ENCODE measurements around the gene KCNT2. TPM values are rescaled to one million over a fixed set of nuclear protein-coding genes. Genes with fewer than 3 reads are reported as not detected.

KCNT2 gene
- total and polyA plus RNA-seq, 4 donors: 1.7 to 11.2 (median 6.8) TPM

- Histone ChIP-seq H3K9ac (ENCODE audit: low read depth in 1 of 2, low read length in 2 of 2) (no peak overlapping the region), H3K27me3 (ENCODE audit: control insufficient read depth in 4 of 4, insufficient read depth in 4 of 4, low read length in 3 of 4) (no peaks in the 10 kb centered on the region), H3K9me3 (ENCODE audit: control insufficient read depth in 4 of 4, low read length in 3 of 4) (no peaks in the 10 kb centered on the region), H3K36me3 (ENCODE audit: control insufficient read depth in 4 of 4, insufficient read depth in 3 of 4, low read depth in 1 of 4, low read length in 3 of 4) (peaks cover 0 to 5% (median 2%) of the 10 kb centered on the region in 4 donors), H3K27ac (ENCODE audit: low read depth in 1 of 2, low read length in 2 of 2) (no peak overlapping the region), H3K4me1 (ENCODE audit: control insufficient read depth in 4 of 4, insufficient read depth in 4 of 4, low read length in 3 of 4) (no peaks in the 10 kb centered on the region), H3K4me3 (ENCODE audit: low read depth in 1 of 3, low read length in 3 of 3) (no peak overlapping the region)
- DNase-seq (ENCODE audit: low spot score): no peak
- TF ChIP-seq YY1 (IDR thresholded peaks at IDR 0.05): no peak
- TF ChIP-seq, protein P1, sequence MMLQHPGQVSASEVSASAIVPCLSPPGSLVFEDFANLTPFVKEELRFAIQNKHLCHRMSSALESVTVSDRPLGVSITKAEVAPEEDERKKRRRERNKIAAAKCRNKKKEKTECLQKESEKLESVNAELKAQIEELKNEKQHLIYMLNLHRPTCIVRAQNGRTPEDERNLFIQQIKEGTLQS (IDR thresholded peaks at IDR 0.05): no peak
- no peak for TF ChIP-seq GABPA (IDR thresholded peaks at IDR 0.05 in 1 of 2, conservative IDR thresholded peaks at IDR 0.05 in 1 of 2)
- TF ChIP-seq FOXA2 (IDR thresholded peaks at IDR 0.05): no peak
- TF ChIP-seq HNF4G (IDR thresholded peaks at IDR 0.05): no peak
- TF ChIP-seq REST (IDR thresholded peaks at IDR 0.05): no peak
- TF ChIP-seq JUND (IDR thresholded peaks at IDR 0.05): no peak
- TF ChIP-seq SP1 (IDR thresholded peaks at IDR 0.05): no peak
- TF ChIP-seq FOXA1 (IDR thresholded peaks at IDR 0.05): no peak
- TF ChIP-seq TAF1 (conservative IDR thresholded peaks at IDR 0.05): no peak
- TF ChIP-seq RAD21 (IDR thresholded peaks at IDR 0.05): no peak
- TF ChIP-seq, protein P2, sequence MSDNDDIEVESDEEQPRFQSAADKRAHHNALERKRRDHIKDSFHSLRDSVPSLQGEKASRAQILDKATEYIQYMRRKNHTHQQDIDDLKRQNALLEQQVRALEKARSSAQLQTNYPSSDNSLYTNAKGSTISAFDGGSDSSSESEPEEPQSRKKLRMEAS (IDR thresholded peaks at IDR 0.05): no peak
- TF ChIP-seq EGR1 (IDR thresholded peaks at IDR 0.05; ENCODE audit: low read depth in 2 of 2): no peak
- TF ChIP-seq CTCF (IDR thresholded peaks at IDR 0.05; ENCODE audit: low read depth, low read length, missing input control): no peak
- TF ChIP-seq NR2F2 (IDR thresholded peaks at IDR 0.05): no peak
Measured at GRCh38 chr1:196295766-196296165, 312.5 kb downstream of the KCNT2 start.

GRCh38 chr1:196278816-196279215, 329.4 kb downstream of the KCNT2 start:
- Histone ChIP-seq H3K27me3 (ENCODE audit: control insufficient read depth in 4 of 4, insufficient read depth in 4 of 4, low read length in 3 of 4) (no peaks in the 10 kb centered on the region), H3K27ac (ENCODE audit: low read depth in 1 of 2, low read length in 2 of 2) (no peak overlapping the region), H3K4me1 (ENCODE audit: control insufficient read depth in 4 of 4, insufficient read depth in 4 of 4, low read length in 3 of 4) (no peaks in the 10 kb centered on the region), H3K9me3 (ENCODE audit: control insufficient read depth in 4 of 4, low read length in 3 of 4) (no peaks in the 10 kb centered on the region), H3K4me3 (ENCODE audit: low read depth in 1 of 3, low read length in 3 of 3) (no peak overlapping the region), H3K36me3 (ENCODE audit: control insufficient read depth in 4 of 4, insufficient read depth in 3 of 4, low read depth in 1 of 4, low read length in 3 of 4) (peaks cover 2 to 17% (median 10%) of the 10 kb centered on the region in 4 donors), H3K9ac (ENCODE audit: low read depth in 1 of 2, low read length in 2 of 2) (no peak overlapping the region)
- DNase-seq (ENCODE audit: low spot score): no peak
- 90% methylated on average over 3 of the region's 3 CpGs for WGBS
- TF ChIP-seq SP1 (IDR thresholded peaks at IDR 0.05) (no peak), FOXA1 (IDR thresholded peaks at IDR 0.05) (no peak), JUND (IDR thresholded peaks at IDR 0.05) (no peak), EGR1 (IDR thresholded peaks at IDR 0.05; ENCODE audit: low read depth in 2 of 2) (no peak), GABPA (IDR thresholded peaks at IDR 0.05 in 1 of 2, conservative IDR thresholded peaks at IDR 0.05 in 1 of 2) (no peak), TAF1 (conservative IDR thresholded peaks at IDR 0.05) (no peak), YY1 (IDR thresholded peaks at IDR 0.05) (no peak), ZBTB33 (IDR thresholded peaks at IDR 0.05) (no peak), RAD21 (IDR thresholded peaks at IDR 0.05) (no peak), HNF4G (IDR thresholded peaks at IDR 0.05) (no peak), NR2F2 (IDR thresholded peaks at IDR 0.05) (no peak), CTCF (IDR thresholded peaks at IDR 0.05; ENCODE audit: low read depth, low read length, missing input control) (no peak), FOXA2 (IDR thresholded peaks at IDR 0.05) (no peak)
- TF ChIP-seq, protein P2 (IDR thresholded peaks at IDR 0.05): no peak
- TF ChIP-seq, protein P1 (IDR thresholded peaks at IDR 0.05): no peak

Measured in liver (tissue), 9 donors.